H9 (cell line): ENCODE results near the gene APOL5. TPM values are rescaled to one million over a fixed set of nuclear protein-coding genes. Genes with fewer than 3 reads are reported as not detected.

Source experiments
- DNase-seq: peaks from one replicate; pipeline ENCODE4 v3.0.0-alpha.2; 2017
- H2AFZ ChIP-seq: one replicate; pipeline ENCODE4 v1.6.1; 2013; ENCODE audit warnings: mild to moderate bottlenecking, low read length, control low read depth, moderate library complexity
- H2AK5ac ChIP-seq: 2 replicates; pipeline ENCODE4 v1.6.1; 2013; ENCODE audit warnings: low read length, control low read depth, mixed read lengths; ENCODE audit not compliant: insufficient read length
- H2BK120ac ChIP-seq: one replicate; pipeline ENCODE4 v1.6.1; 2013; ENCODE audit warnings: low read depth, mild to moderate bottlenecking, low read length, control low read depth, inconsistent platforms; ENCODE audit not compliant: poor library complexity, severe bottlenecking
- H2BK12ac ChIP-seq: 2 replicates; pipeline ENCODE4 v1.6.1; 2013; ENCODE audit warnings: low read length, control low read depth, mixed read lengths, low read depth; ENCODE audit not compliant: insufficient read length
- H2BK15ac ChIP-seq: 2 replicates; pipeline ENCODE4 v1.6.1; 2013; ENCODE audit warnings: low read depth, low read length, control low read depth
- H2BK20ac ChIP-seq: one replicate; pipeline ENCODE4 v1.6.1; 2013; ENCODE audit warnings: low read depth, mild to moderate bottlenecking, low read length, control low read depth, inconsistent platforms; ENCODE audit not compliant: poor library complexity, severe bottlenecking
- H2BK5ac ChIP-seq: 2 replicates; pipeline ENCODE4 v1.6.1; 2013; ENCODE audit warnings: low read length, control low read depth, mixed read lengths; ENCODE audit not compliant: insufficient read length
- H3K14ac ChIP-seq: 2 replicates; pipeline ENCODE4 v1.6.1; 2013; ENCODE audit warnings: low read length, control low read depth; ENCODE audit not compliant: insufficient read depth
- H3K18ac ChIP-seq: 2 replicates; pipeline ENCODE4 v1.6.1; 2013; ENCODE audit warnings: low read depth, mild to moderate bottlenecking, mixed read lengths, low read length, control low read depth; ENCODE audit not compliant: insufficient read length
- H3K23ac ChIP-seq: 2 replicates; pipeline ENCODE4 v1.6.1; 2013; ENCODE audit warnings: low read length, control low read depth, mixed read lengths, low read depth; ENCODE audit not compliant: insufficient read length
- H3K23me2 ChIP-seq: 2 replicates; pipeline ENCODE4 v1.6.1; 2013; ENCODE audit warnings: low read depth, mild to moderate bottlenecking, mixed read lengths, low read length, control low read depth; ENCODE audit not compliant: insufficient read length, poor library complexity, severe bottlenecking
- H3K27ac ChIP-seq: 2 replicates; pipeline ENCODE4 v1.5.1; 2013; ENCODE audit warnings: low read length, control low read depth, mixed read lengths, low read depth; ENCODE audit not compliant: insufficient read length
- H3K27me3 ChIP-seq: 2 replicates; pipeline ENCODE4 v1.6.1; 2013; ENCODE audit warnings: low read length, control low read depth, inconsistent platforms; ENCODE audit not compliant: insufficient read depth
- H3K4ac ChIP-seq: 2 replicates; pipeline ENCODE4 v1.6.1; 2013; ENCODE audit warnings: low read depth, mild to moderate bottlenecking, control low read depth, inconsistent platforms, low read length, moderate library complexity
- H3K4me1 ChIP-seq: 2 replicates; pipeline ENCODE4 v1.6.1; 2013; ENCODE audit warnings: low read length, control low read depth, inconsistent platforms; ENCODE audit not compliant: insufficient read depth
- H3K4me2 ChIP-seq: 2 replicates; pipeline ENCODE4 v1.6.1; 2013; ENCODE audit warnings: low read length, control low read depth, mixed read lengths; ENCODE audit not compliant: insufficient read length, insufficient read depth
- H3K56ac ChIP-seq: 2 replicates; pipeline ENCODE4 v1.6.1; 2013; ENCODE audit warnings: low read depth, mild to moderate bottlenecking, mixed read lengths, low read length, control low read depth; ENCODE audit not compliant: insufficient read length
- H3K79me1 ChIP-seq: 2 replicates; pipeline ENCODE4 v1.6.1; 2013; ENCODE audit warnings: low read depth, mild to moderate bottlenecking, moderate library complexity, low read length, control low read depth, inconsistent platforms; ENCODE audit not compliant: insufficient read depth, poor library complexity, severe bottlenecking
- H3K79me2 ChIP-seq: 2 replicates; pipeline ENCODE4 v1.6.1; 2013; ENCODE audit warnings: low read length, control low read depth, inconsistent platforms; ENCODE audit not compliant: insufficient read depth
- H3K9ac ChIP-seq: 2 replicates; pipeline ENCODE4 v1.6.1; 2013; ENCODE audit warnings: low read length, control low read depth, mixed read lengths; ENCODE audit not compliant: insufficient read length; ENCODE audit errors: extremely low read depth
- H3K9me3 ChIP-seq: one replicate; pipeline ENCODE4 v1.6.1; 2013; ENCODE audit warnings: low read depth, low read length, inconsistent platforms; ENCODE audit not compliant: control insufficient read depth
- H3T11ph ChIP-seq: one replicate; pipeline ENCODE4 v1.6.1; 2013; ENCODE audit warnings: mild to moderate bottlenecking, low read length, control low read depth, inconsistent platforms
- H4K20me1 ChIP-seq: one replicate; pipeline ENCODE4 v1.6.1; 2013; ENCODE audit not compliant: control insufficient read depth, insufficient read length, insufficient read depth
- H4K5ac ChIP-seq: 2 replicates; pipeline ENCODE4 v1.6.1; 2013; ENCODE audit warnings: low read depth, mild to moderate bottlenecking, mixed read lengths, low read length, control low read depth; ENCODE audit not compliant: insufficient read length
- H4K8ac ChIP-seq: replicated peaks from 2 replicates; pipeline ENCODE4 v1.6.1; 2013; ENCODE audit warnings: low read length, control low read depth, mixed read lengths, low read depth; ENCODE audit not compliant: insufficient read length
- H4K91ac ChIP-seq: 2 replicates; pipeline ENCODE4 v1.6.1; 2013; ENCODE audit warnings: low read depth, mild to moderate bottlenecking, moderate library complexity, mixed read lengths, low read length, control low read depth; ENCODE audit not compliant: insufficient read length
- H3K27ac Mint-ChIP-seq, 3 experiments: 2 replicates in 2 of 3; 3 replicates in 1 of 3; pipeline ENCODE4 v1.8.0; 2020 to 2021; ENCODE audit warnings: mixed read lengths in 3 of 3, mild to moderate bottlenecking in 1 of 3, moderate library complexity in 1 of 3
- H3K27me3 Mint-ChIP-seq: 2 replicates; pipeline ENCODE4 v1.8.0; 2021; ENCODE audit warnings: low read depth, mild to moderate bottlenecking, moderate library complexity, mixed read lengths
- H3K36me3 Mint-ChIP-seq, 3 experiments: 2 replicates in 2 of 3; 3 replicates in 1 of 3; pipeline ENCODE4 v1.8.0; 2020 to 2021; ENCODE audit warnings: low read depth in 3 of 3, mixed read lengths in 3 of 3; ENCODE audit not compliant: insufficient read depth in 1 of 3
- H3K4me1 Mint-ChIP-seq, 2 experiments: 2 replicates each; pipeline ENCODE4 v1.8.0; 2020; ENCODE audit warnings: mixed read lengths in 2 of 2
- H3K4me3 Mint-ChIP-seq, 2 experiments: 2 replicates in 1 of 2; 3 replicates in 1 of 2; pipeline ENCODE4 v1.8.0; 2020 to 2021; ENCODE audit warnings: mild to moderate bottlenecking in 2 of 2, mixed read lengths in 2 of 2, moderate library complexity in 1 of 2
- H3K9me3 Mint-ChIP-seq, 2 experiments: 2 replicates in 1 of 2; 3 replicates in 1 of 2; pipeline ENCODE4 v1.8.0; 2020; ENCODE audit warnings: mild to moderate bottlenecking in 2 of 2, mixed read lengths in 2 of 2, moderate library complexity in 1 of 2
- WGBS: extraction: QIAGEN DNeasy Blood & Tissue Kit; methylation state at CpG from one replicate; pipeline ENCODE4 v1.1.7; 2013; ENCODE audit warnings: missing lambda C conversion rate, low lambda C conversion rate, mixed read lengths; ENCODE audit not compliant: insufficient read length; ENCODE audit errors: extremely low coverage; 5-methylcytosine and 5-hydroxymethylcytosine counted together
- total RNA-seq: library from RNA; stranded (reverse); gene quantifications from 2 replicates; pipeline ENCODE4 v1.2.1, GENCODE V29; 2021
- TF ChIP-seq, protein P1 (sequence below): fragments of 200-600 bp; sonication (generic); conservative IDR thresholded peaks from 3 replicates; pipeline ENCODE4 v1.8.0; 2021; ENCODE audit warnings: antibody characterized with exemption, mild to moderate bottlenecking

Gene APOL5
- total RNA-seq, 1 experiment from 2014 or later: not detected

DNA sequence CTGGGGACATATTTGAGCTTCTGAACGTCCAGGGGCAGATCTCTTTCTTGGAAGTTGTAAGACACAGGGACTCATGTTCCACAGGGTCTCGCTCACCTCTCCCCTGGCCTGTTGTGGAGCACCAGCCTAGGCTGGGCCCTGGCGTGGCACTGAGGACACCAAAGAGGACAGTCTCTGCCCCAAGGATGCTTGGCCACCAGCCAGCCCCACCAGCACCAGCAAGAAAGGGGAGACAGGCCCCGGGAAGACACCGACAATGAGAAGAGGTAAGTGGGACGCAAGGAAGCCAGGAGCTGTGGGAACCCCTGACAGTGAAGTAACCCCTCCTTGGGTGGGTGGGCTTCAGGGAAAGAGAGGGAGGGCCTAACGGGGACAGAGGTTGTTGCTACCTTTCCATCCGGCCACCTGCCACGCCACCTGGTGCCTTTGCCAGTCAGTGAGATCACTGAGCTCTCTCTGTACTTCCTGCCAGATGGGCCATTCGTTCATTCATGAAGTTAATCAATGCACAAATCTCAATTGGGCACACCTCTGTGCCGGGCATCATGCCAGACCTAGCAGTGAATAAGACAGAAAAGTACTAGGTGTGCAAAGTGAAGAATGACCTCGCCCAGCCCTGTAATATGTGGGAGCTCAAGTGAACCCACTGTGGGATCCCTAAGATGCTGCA, 11.1 kb downstream of the APOL5 start:
- WGBS: no CpG with 5 or more reads among the region's 12 CpGs
- H3K56ac ChIP-seq: no peak overlapping the region
- no peak overlapping the region for H3K18ac ChIP-seq
- Mint-ChIP-seq H3K27me3 (peaks cover 7% of the 10 kb centered on the region), H3K27ac (no peak overlapping the region), H3K9me3 (no peaks in the 10 kb centered on the region), H3K36me3 (no peaks in the 10 kb centered on the region; a peak in 1 of 7 replicates), H3K4me3 (no peak overlapping the region), H3K4me1 (peaks cover 0 to 10% of the 10 kb centered on the region in 2 experiments; a peak in 2 of 4 replicates)
- no peaks in the 10 kb centered on the region for H3K23me2 ChIP-seq
- DNase-seq: no peak
- TF ChIP-seq, protein P1, sequence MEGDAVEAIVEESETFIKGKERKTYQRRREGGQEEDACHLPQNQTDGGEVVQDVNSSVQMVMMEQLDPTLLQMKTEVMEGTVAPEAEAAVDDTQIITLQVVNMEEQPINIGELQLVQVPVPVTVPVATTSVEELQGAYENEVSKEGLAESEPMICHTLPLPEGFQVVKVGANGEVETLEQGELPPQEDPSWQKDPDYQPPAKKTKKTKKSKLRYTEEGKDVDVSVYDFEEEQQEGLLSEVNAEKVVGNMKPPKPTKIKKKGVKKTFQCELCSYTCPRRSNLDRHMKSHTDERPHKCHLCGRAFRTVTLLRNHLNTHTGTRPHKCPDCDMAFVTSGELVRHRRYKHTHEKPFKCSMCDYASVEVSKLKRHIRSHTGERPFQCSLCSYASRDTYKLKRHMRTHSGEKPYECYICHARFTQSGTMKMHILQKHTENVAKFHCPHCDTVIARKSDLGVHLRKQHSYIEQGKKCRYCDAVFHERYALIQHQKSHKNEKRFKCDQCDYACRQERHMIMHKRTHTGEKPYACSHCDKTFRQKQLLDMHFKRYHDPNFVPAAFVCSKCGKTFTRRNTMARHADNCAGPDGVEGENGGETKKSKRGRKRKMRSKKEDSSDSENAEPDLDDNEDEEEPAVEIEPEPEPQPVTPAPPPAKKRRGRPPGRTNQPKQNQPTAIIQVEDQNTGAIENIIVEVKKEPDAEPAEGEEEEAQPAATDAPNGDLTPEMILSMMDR: no peak
- no peak overlapping the region for H4K5ac ChIP-seq
- no peak overlapping the region for H4K91ac ChIP-seq
- no peak overlapping the region for H3K14ac ChIP-seq
- no peak overlapping the region for H2BK15ac ChIP-seq
- H2BK12ac ChIP-seq: no peak overlapping the region
- H2AK5ac ChIP-seq: no peak overlapping the region
- H3T11ph ChIP-seq: no peak overlapping the region
- H3K4me2 ChIP-seq: no peak overlapping the region
- no peak overlapping the region for H2AFZ ChIP-seq
- H3K27ac ChIP-seq: no peak overlapping the region
- no peak overlapping the region for H3K4ac ChIP-seq
- no peaks in the 10 kb centered on the region for H3K9me3 ChIP-seq
- H4K20me1 ChIP-seq: no peaks in the 10 kb centered on the region
- no peak overlapping the region for H4K8ac ChIP-seq
- no peak overlapping the region for H2BK5ac ChIP-seq
- no peaks in the 10 kb centered on the region for H3K27me3 ChIP-seq
- H3K9ac ChIP-seq: no peak overlapping the region
- H3K79me2 ChIP-seq: no peaks in the 10 kb centered on the region
- H3K23ac ChIP-seq: no peak overlapping the region
- H3K4me1 ChIP-seq: no peaks in the 10 kb centered on the region
- no peak overlapping the region for H2BK120ac ChIP-seq
- H3K79me1 ChIP-seq: no peaks in the 10 kb centered on the region
- no peak overlapping the region for H2BK20ac ChIP-seq
